Measurements from ENCODE around the gene PPIP5K1. TPM values are rescaled to one million over a fixed set of nuclear protein-coding genes. Genes with fewer than 3 reads are reported as not detected.

PPIP5K1 gene
- total RNA-seq, 4 donors from 2014 or later: 16.7 to 44.7 (median 22.1) TPM

DNA sequence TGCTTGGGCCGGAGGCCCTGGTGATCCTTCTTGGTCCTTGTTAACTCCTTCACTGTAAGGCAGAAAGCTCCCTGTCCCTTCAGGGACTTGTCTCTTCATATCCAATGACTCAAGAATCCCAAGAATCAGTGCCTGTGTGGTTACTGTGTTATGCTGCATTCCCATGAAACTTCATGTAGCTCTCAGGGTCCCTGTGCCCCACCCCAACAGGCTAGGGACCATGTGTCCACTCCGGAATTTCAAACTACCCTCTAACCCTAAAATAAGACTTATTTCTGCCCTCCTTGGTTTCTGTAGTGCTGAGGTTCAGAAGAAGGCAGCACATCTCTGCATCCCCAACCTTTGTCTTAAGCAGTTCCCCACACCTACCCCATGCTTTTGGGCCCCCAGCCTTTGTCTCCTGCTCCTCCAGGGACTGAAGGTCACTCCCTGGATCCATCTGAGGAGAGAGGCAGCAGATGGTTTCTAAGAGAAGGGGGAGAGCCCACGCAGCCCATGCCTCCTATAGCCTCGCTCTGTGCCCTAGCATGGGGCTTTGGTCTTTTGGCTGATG, 73.1 kb downstream of the PPIP5K1 start:
- TF ChIP-seq EP300 (IDR thresholded peaks at IDR 0.05) (no peak), POLR2AphosphoS5 (IDR thresholded peaks at IDR 0.05) (no peak), POLR2A (IDR thresholded peaks at IDR 0.05) (no peak)
- TF ChIP-seq, protein P1, sequence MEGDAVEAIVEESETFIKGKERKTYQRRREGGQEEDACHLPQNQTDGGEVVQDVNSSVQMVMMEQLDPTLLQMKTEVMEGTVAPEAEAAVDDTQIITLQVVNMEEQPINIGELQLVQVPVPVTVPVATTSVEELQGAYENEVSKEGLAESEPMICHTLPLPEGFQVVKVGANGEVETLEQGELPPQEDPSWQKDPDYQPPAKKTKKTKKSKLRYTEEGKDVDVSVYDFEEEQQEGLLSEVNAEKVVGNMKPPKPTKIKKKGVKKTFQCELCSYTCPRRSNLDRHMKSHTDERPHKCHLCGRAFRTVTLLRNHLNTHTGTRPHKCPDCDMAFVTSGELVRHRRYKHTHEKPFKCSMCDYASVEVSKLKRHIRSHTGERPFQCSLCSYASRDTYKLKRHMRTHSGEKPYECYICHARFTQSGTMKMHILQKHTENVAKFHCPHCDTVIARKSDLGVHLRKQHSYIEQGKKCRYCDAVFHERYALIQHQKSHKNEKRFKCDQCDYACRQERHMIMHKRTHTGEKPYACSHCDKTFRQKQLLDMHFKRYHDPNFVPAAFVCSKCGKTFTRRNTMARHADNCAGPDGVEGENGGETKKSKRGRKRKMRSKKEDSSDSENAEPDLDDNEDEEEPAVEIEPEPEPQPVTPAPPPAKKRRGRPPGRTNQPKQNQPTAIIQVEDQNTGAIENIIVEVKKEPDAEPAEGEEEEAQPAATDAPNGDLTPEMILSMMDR (IDR thresholded peaks at IDR 0.05): no peak
- H3K27ac ChIP-seq: peak overlapping the region; percentile 48 to 90 (median 86)
- no peaks in the 10 kb centered on the region for H3K9me3 ChIP-seq
- no peak for ATAC-seq
- peak overlapping the region; percentile 48 to 60 for H3K4me3 ChIP-seq
- WGBS, 2 donors (ENCODE audit: low coverage in 1 of 2): 10 to 13% methylated on average over 1 to 3 of the region's 4 CpGs
- H3K4me1 ChIP-seq: peaks cover 4 to 64% (median 30%) of the 10 kb centered on the region in 3 donors
- peaks cover 0 to 22% of the 10 kb centered on the region in 2 donors for H3K36me3 ChIP-seq
- H3K27me3 ChIP-seq: no peaks in the 10 kb centered on the region

DNA sequence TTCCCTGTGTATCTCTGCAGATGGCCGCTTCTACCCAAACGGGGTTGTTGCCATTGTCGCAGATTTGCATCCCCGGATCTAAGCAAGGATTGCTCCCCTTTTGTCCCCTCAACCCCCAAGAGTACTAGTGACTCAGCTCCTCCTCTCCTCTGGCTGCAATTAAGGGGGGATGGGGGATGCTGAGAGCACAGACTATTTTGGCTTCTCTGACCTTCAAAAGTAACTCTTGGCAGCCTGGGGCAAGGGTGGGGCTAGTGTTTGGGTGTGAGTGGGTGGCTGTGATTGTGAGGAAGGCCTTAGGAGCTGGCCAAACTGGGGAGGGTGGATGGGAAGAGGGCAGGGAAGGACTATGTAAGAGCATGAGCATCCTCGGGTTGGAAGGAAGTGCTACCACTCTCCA, 73.8 kb downstream of the PPIP5K1 start:
- WGBS, 2 donors (ENCODE audit: low coverage in 1 of 2): 4 to 31% methylated on average over 5 of the region's 5 CpGs

DNA sequence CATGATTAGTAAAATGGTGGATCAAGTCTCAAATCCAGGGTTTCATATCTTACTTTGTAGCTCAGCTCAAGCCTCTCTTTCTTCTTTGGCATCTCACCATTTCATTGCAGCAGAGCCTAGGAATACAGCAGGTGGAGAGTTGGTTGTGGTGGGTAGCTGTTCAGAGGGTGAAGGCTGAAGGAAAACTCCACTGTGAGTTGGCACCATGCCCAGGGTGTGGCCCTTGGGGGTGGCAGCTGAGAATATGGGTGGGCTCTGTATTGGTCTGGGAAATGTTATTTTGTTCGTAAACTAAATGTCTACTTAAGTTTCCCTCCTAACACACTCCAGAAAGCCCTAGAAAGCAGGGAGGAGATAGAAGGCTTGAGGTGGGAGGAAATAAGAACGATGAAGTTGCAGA, 74.3 kb downstream of the PPIP5K1 start:
- no peaks in the 10 kb centered on the region for H3K27me3 ChIP-seq
- H3K4me3 ChIP-seq: peak overlapping the region in 1 of 2 donors; percentile 60
- no peaks in the 10 kb centered on the region for H3K9me3 ChIP-seq
- no peak for ATAC-seq
- H3K4me1 ChIP-seq: peaks cover 4 to 74% (median 30%) of the 10 kb centered on the region in 3 donors
- H3K27ac ChIP-seq: peak overlapping the region; percentile 48 to 90 (median 86)
- peaks cover 0 to 10% of the 10 kb centered on the region in 2 donors for H3K36me3 ChIP-seq
- TF ChIP-seq, protein P1 (IDR thresholded peaks at IDR 0.05): no peak
- no peak for TF ChIP-seq POLR2A (IDR thresholded peaks at IDR 0.05)
- TF ChIP-seq EP300 (IDR thresholded peaks at IDR 0.05): no peak
- no peak for TF ChIP-seq POLR2AphosphoS5 (IDR thresholded peaks at IDR 0.05)
- WGBS, 2 donors (ENCODE audit: low coverage in 1 of 2): 7 to 30% methylated on average over 2 of the region's 2 CpGs

More for the DNA sequence above, 73.8 kb downstream of the PPIP5K1 start:
- Histone ChIP-seq H3K27me3 (no peaks in the 10 kb centered on the region), H3K4me3 (peak overlapping the region in 1 of 2 donors; percentile 60), H3K9me3 (no peaks in the 10 kb centered on the region), H3K36me3 (peaks cover 0 to 15% of the 10 kb centered on the region in 2 donors), H3K4me1 (peaks cover 4 to 71% (median 30%) of the 10 kb centered on the region in 3 donors), H3K27ac (peak overlapping the region; percentile 48 to 90 (median 86))
- TF ChIP-seq, protein P1 (IDR thresholded peaks at IDR 0.05): no peak
- TF ChIP-seq POLR2AphosphoS5 (IDR thresholded peaks at IDR 0.05): peak; percentile 57
- ATAC-seq: peak; percentile 42

DNA sequence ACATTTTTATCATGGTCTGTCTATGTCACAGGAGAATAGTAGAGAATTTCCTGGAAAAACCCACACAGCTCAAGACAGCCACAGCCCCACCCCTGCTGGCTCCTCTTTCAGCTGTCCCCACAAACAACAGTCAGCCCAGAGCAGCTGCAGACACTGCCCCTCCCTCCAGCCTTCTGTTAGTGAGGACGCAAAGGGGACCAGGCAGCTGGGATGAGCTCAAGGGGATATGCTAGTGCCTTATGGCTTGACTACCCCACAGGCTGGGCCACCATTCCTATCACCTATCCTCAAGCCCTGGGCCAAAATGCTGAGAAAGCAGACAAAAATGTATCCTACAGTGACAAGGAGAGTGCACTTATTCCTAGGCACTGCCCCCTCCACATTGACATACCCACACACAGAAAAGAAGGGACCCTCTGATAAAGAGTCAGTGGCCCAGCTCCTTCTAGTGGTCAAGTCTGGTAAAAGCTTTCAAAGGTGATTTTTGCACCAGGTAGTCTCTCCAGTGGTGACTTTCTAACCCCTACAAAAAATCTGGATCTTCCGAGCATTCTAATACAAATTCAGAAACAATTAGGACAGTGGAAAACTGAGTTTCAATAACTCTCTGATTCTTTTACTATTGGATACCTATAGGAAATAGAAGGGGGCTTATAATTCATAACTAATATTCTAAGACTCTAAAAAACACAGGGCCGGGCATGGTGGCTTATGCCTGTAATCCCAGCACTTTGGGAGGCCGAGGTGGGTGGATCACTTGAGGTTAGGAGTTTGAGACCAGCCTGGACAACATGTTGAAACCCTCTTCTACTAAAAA, 75.6 kb downstream of the PPIP5K1 start:
- Histone ChIP-seq H3K4me3 (no peak overlapping the region), H3K4me1 (peaks cover 4 to 79% (median 30%) of the 10 kb centered on the region in 3 donors), H3K27me3 (no peaks in the 10 kb centered on the region), H3K27ac (peak overlapping the region in 3 of 4 donors; percentile 5 to 86 (median 26)), H3K36me3 (no peaks in the 10 kb centered on the region), H3K9me3 (no peaks in the 10 kb centered on the region)
- no peak for ATAC-seq
- TF ChIP-seq, protein P1 (IDR thresholded peaks at IDR 0.05): peak in 3 of 4 experiments; percentile 43 to 51 (median 48)
- TF ChIP-seq POLR2AphosphoS5 (IDR thresholded peaks at IDR 0.05) (no peak), POLR2A (IDR thresholded peaks at IDR 0.05) (no peak)
- 84 to 85% methylated on average over 3 of the region's 4 CpGs for WGBS, 2 donors (ENCODE audit: low coverage in 1 of 2)
